K562 (cell line): Measurements from ENCODE around the gene DGKB. TPM values are rescaled to one million over a fixed set of nuclear protein-coding genes. Genes with fewer than 3 reads are reported as not detected.

Experiments
- ATAC-seq: fragments of 200-7000 bp; cut with Tn5 transposase; 3 replicates; pipeline ENCODE4 v1.9.1; 2020; ENCODE audit warnings: moderate library complexity
- BruUV-seq: library from RNA; stranded (reverse); fragments of 400-500 nt; replicated peaks from 2 replicates; lab custom pipeline; 2021; lab: Mats Ljungman, UMichigan
- CTCF ChIA-PET: fragments of 300-600 bp; formaldehyde crosslinking; extraction: SDS; loops from one replicate; lab custom pipeline; 2021; ENCODE audit warnings: low intra/inter-chr PET ratio; lab: Yijun Ruan, JAX
- POLR2A ChIA-PET: fragments of 300-600, 350-650 bp; sonication (Branson Sonifier 250); formaldehyde crosslinking; extraction: SDS; loops from one replicate; lab custom pipeline; 2021; ENCODE audit warnings: antibody characterized with exemption, inconsistent platforms; lab: Yijun Ruan, JAX
- DNase-seq, 4 experiments: peaks; one replicate each; pipeline versions ENCODE4 v3.0.0 to v3.0.0-alpha.2; 2011 to 2018; ENCODE audit warnings: low spot score in 3 of 4, mixed read lengths in 3 of 4; ENCODE audit errors: extremely low read depth in 1 of 4
- FAIRE-seq: peaks from 2 replicates; lab custom pipeline; 2011; peaks lifted over from hg19 to GRCh38; lab: Jason Lieb, UNC
- H2AFZ ChIP-seq: 2 replicates; pipeline ENCODE4 v1.6.0; 2011; ENCODE audit warnings: low read depth, low read length, control low read depth, inconsistent platforms
- H3K27ac ChIP-seq: fragments of 200-600 bp; 3 replicates; pipeline ENCODE4 v1.8.0; 2011; ENCODE audit warnings: low read depth, mild to moderate bottlenecking, control low read depth, inconsistent platforms, low read length, moderate library complexity, mixed read lengths; ENCODE audit errors: extremely low read depth
- H3K27me3 ChIP-seq, 2 experiments: fragments of 300-600 bp in 1 of 2; 2 replicates in 1 of 2; 3 replicates in 1 of 2; pipeline versions ENCODE4 v1.6.0 to v1.8.0; 2011; ENCODE audit warnings: inconsistent platforms in 2 of 2, low read length in 2 of 2, mild to moderate bottlenecking in 1 of 2, mixed read lengths in 1 of 2, moderate library complexity in 1 of 2; ENCODE audit not compliant: control insufficient read depth in 2 of 2, insufficient read depth in 2 of 2
- H3K36me3 ChIP-seq: fragments of 300-600 bp; 3 replicates; pipeline ENCODE4 v1.8.0; 2011; ENCODE audit warnings: mild to moderate bottlenecking, low read length, inconsistent platforms; ENCODE audit not compliant: control insufficient read depth, insufficient read depth
- H3K4me1 ChIP-seq, 2 experiments: fragments of 200-600 bp in 1 of 2; replicated peaks in 1 of 2; 2 replicates in 1 of 2; 3 replicates in 1 of 2; pipeline versions ENCODE4 v1.5.1 to v1.8.0; 2011; ENCODE audit warnings: inconsistent platforms in 2 of 2, low read length in 2 of 2, mild to moderate bottlenecking in 1 of 2, mixed read lengths in 1 of 2, moderate library complexity in 1 of 2; ENCODE audit not compliant: control insufficient read depth in 2 of 2, insufficient read depth in 2 of 2
- H3K4me2 ChIP-seq: 2 replicates; pipeline ENCODE4 v1.6.1; 2011; ENCODE audit warnings: low read length, control low read depth, inconsistent platforms, mixed read lengths; ENCODE audit not compliant: insufficient read depth
- H3K4me3 ChIP-seq: fragments of 200-600 bp; sonication (generic), shearing (Covaris generic); 2 replicates; pipeline ENCODE4 v1.5.1; 2016; ENCODE audit warnings: control low read depth, inconsistent platforms
- H3K79me2 ChIP-seq: fragments of 200-600 bp; 3 replicates; pipeline ENCODE4 v1.8.0; 2011; ENCODE audit warnings: low read length, inconsistent platforms; ENCODE audit not compliant: control insufficient read depth, insufficient read depth
- H3K9ac ChIP-seq, 2 experiments: 2 replicates each; pipeline versions ENCODE4 v1.6.0 to v1.6.1; 2011; ENCODE audit warnings: low read depth in 2 of 2, low read length in 2 of 2, control low read depth in 1 of 2, inconsistent platforms in 1 of 2, mild to moderate bottlenecking in 1 of 2, mixed read lengths in 1 of 2; ENCODE audit not compliant: insufficient read depth in 1 of 2
- H3K9me1 ChIP-seq: one replicate; pipeline ENCODE4 v1.6.0; 2011; ENCODE audit warnings: inconsistent platforms, mild to moderate bottlenecking, low read length, moderate library complexity; ENCODE audit not compliant: control insufficient read depth, insufficient read depth
- H3K9me3 ChIP-seq: replicated peaks from 2 replicates; pipeline ENCODE4 v1.5.1; 2011; ENCODE audit warnings: low read depth, low read length, inconsistent platforms; ENCODE audit not compliant: control insufficient read depth, insufficient read depth
- H4K20me1 ChIP-seq: replicated peaks from 2 replicates; pipeline ENCODE4 v1.6.1; 2011; ENCODE audit warnings: low read length, inconsistent platforms, mixed read lengths; ENCODE audit not compliant: control insufficient read depth, insufficient read depth
- CHAMP1 ChIP-seq: fragments of 450-650 bp; IDR thresholded peaks from 2 replicates; pipeline ENCODE4 v1.6.1; 2016; ENCODE audit warnings: mild to moderate bottlenecking
- PTRF ChIP-seq: fragments of 450-650 bp; IDR thresholded peaks from 2 replicates; pipeline ENCODE4 v1.6.1; 2016; ENCODE audit warnings: mild to moderate bottlenecking, missing genetic modification characterization, missing compliant biosample characterization
- ZNF174 ChIP-seq: fragments of 250-450 bp; sonication (Bioruptor Pico); IDR thresholded peaks from 2 replicates; pipeline ENCODE4 v1.4.0; 2020; ENCODE audit warnings: mild to moderate bottlenecking
- ZNF318 ChIP-seq, 2 experiments: fragments of 450-650 bp; IDR thresholded peaks; 2 replicates each; pipeline ENCODE4 v1.6.1; 2016; ENCODE audit warnings: mild to moderate bottlenecking in 2 of 2, borderline replicate concordance in 1 of 2, low read depth in 1 of 2, moderate library complexity in 1 of 2
- WGBS: fragments of 100-300 bp; shearing (Covaris generic); methylation state at CpG from one replicate; pipeline ENCODE4 v1.1.6; 2016; ENCODE audit warnings: low coverage, mixed read lengths; ENCODE audit not compliant: insufficient coverage; ENCODE audit errors: missing lambda C conversion rate; 5-methylcytosine and 5-hydroxymethylcytosine counted together
- in situ Hi-C: fragments of 300-500 bp; cut with MboI; formaldehyde crosslinking; loops from 4 replicates; pipeline ENCODE4 v1.15.0; 2018; ENCODE audit warnings: inconsistent platforms, mixed read lengths
- intact Hi-C: fragments of 100-400 bp; cut with micrococcal nuclease; formaldehyde crosslinking; loops from 2 replicates; pipeline ENCODE4 v1.14.2; 2022
- polyA plus RNA-seq, 8 experiments: library from polyadenylated mRNA; depleted of rRNA in 4 of 8; stranded (reverse) in 5 of 8; unstranded in 3 of 8; fragments of >200 nt; fragmentation: Nextera tagmentation in 2 of 8; fragmentation: Illumina TruSeq in 1 of 8; extraction: Ambion mirVana in 2 of 8; extraction: Trizol in 1 of 8; gene quantifications; 2 replicates each; pipeline versions ENCODE4 v1.2.1 to v1.2.3, GENCODE V29; 2011 to 2014; ENCODE audit warnings: inconsistent platforms in 1 of 8, missing spikeins in 1 of 8
- total RNA-seq, 7 experiments: library from RNA; depleted of rRNA in 6 of 7; stranded (reverse); fragments of >200 nt in 6 of 7; fragmentation: Illumina TruSeq in 2 of 7; extraction: Trizol in 2 of 7; gene quantifications; 2 replicates each; pipeline versions ENCODE4 v1.2.1 to v1.2.3, GENCODE V29; 2011 to 2021; ENCODE audit warnings: low replicate concordance in 1 of 7

DGKB gene
- total and polyA plus RNA-seq, 9 of the 15 experiments (the other 6 are each of a cell fraction or from before 2014, with no cell fraction given): 0.01 TPM; not detected in 8

GRCh38 chr7:14197280-14197679 is 705.3 kb downstream of the DGKB start:
- Histone ChIP-seq H3K79me2 (no peaks in the 10 kb centered on the region), H3K27ac (no peak overlapping the region), H3K9ac (no peak overlapping the region), H3K36me3 (no peaks in the 10 kb centered on the region), H3K4me3 (no peak overlapping the region), H2AFZ (no peak overlapping the region), H3K4me2 (no peak overlapping the region), H3K27me3 (no peaks in the 10 kb centered on the region), H3K9me3 (no peaks in the 10 kb centered on the region), H4K20me1 (no peaks in the 10 kb centered on the region), H3K4me1 (no peaks in the 10 kb centered on the region), H3K9me1 (no peaks in the 10 kb centered on the region)
- in situ Hi-C loops (no loop called here), intact Hi-C loops (no loop called here)
- ChIA-PET POLR2A (no interaction called here), CTCF (no interaction called here)
- WGBS: 0% methylated on average over 3 of the region's 3 CpGs
- TF ChIP-seq ZNF174 (CRISPR knock-in tag) (no peak), CHAMP1 (no peak), PTRF (tag) (no peak)
- DNase-seq (no peak), FAIRE-seq (no peak), ATAC-seq (no peak)
- BruUV-seq: no TSS peak

GRCh38 chr7:14196555-14196954 is 706.0 kb downstream of the DGKB start:
- no peak for DNase-seq
- Histone ChIP-seq H3K36me3 (no peaks in the 10 kb centered on the region), H3K4me2 (no peak overlapping the region), H3K9ac (no peak overlapping the region), H3K4me3 (no peak overlapping the region), H3K4me1 (no peaks in the 10 kb centered on the region), H3K27me3 (no peaks in the 10 kb centered on the region), H4K20me1 (no peaks in the 10 kb centered on the region), H3K9me1 (no peaks in the 10 kb centered on the region), H3K79me2 (no peaks in the 10 kb centered on the region), H3K9me3 (no peaks in the 10 kb centered on the region), H3K27ac (no peak overlapping the region), H2AFZ (no peak overlapping the region)
- no peak for FAIRE-seq
- intact Hi-C loops: no loop called here
- BruUV-seq: no TSS peak
- WGBS: 0% methylated on average over 2 of the region's 2 CpGs
- ChIA-PET POLR2A (no interaction called here), CTCF (no interaction called here)
- ATAC-seq: no peak
- in situ Hi-C loops: no loop called here
- no peak for TF ChIP-seq ZNF318 (IDR thresholded peaks at IDR 0.05; ENCODE audit: borderline replicate concordance in 1 of 2, low read depth in 1 of 2)
